Measurements from ENCODE around the gene UCKL1.
"Not testable (repeated sequence)": the region's sequence is repeated elsewhere in the genome, so short reads cannot be mapped to it uniquely, and the experiment has no call there.

The UCKL1 gene

GRCh38 chr20:63962426-63963347 lies 6.5 kb upstream of the UCKL1 start:
- H3K4me3 ChIP-seq (ENCODE audit: low read depth, low read length) = no peak overlapping the region
- in situ Hi-C loops (cut with HindIII; ENCODE audit: low sequenced_read_pairs) = no loop called here
- DNase-seq (ENCODE audit: low read depth, low spot score) = no peak
- TF ChIP-seq CTCF (IDR thresholded peaks at IDR 0.05; ENCODE audit: low read depth, low read length) = no peak

- H3K4me3 ChIP-seq (ENCODE audit: low read depth, low read length) = no peak overlapping the region
- in situ Hi-C loops (cut with HindIII; ENCODE audit: low sequenced_read_pairs) = no loop called here
- no peak for TF ChIP-seq CTCF (IDR thresholded peaks at IDR 0.05; ENCODE audit: low read depth, low read length)
- DNase-seq (ENCODE audit: low read depth, low spot score) = no peak
Measured at GRCh38 chr20:63961664-63962425, 5.6 kb upstream of the UCKL1 start.

GRCh38 chr20:63960654-63961621 lies 4.7 kb upstream of the UCKL1 start:
- H3K4me3 ChIP-seq (ENCODE audit: low read depth, low read length); in situ Hi-C loops (cut with HindIII; ENCODE audit: low sequenced_read_pairs); DNase-seq (ENCODE audit: low read depth, low spot score): not testable (repeated sequence)

- TF ChIP-seq CTCF (IDR thresholded peaks at IDR 0.05; ENCODE audit: low read depth, low read length) = no peak
- no peak for DNase-seq (ENCODE audit: low read depth, low spot score)
- in situ Hi-C loops (cut with HindIII; ENCODE audit: low sequenced_read_pairs) = no loop called here
- H3K4me3 ChIP-seq (ENCODE audit: low read depth, low read length) = no peak overlapping the region
Measured at GRCh38 chr20:63959699-63960075, 3.5 kb upstream of the UCKL1 start.

GRCh38 chr20:63958964-63959698 lies 2.9 kb upstream of the UCKL1 start:
- no peak overlapping the region for H3K4me3 ChIP-seq (ENCODE audit: low read depth, low read length)
- TF ChIP-seq CTCF (IDR thresholded peaks at IDR 0.05; ENCODE audit: low read depth, low read length) = no peak
- in situ Hi-C loops (cut with HindIII; ENCODE audit: low sequenced_read_pairs) = no loop called here
- DNase-seq (ENCODE audit: low read depth, low spot score) = no peak

- no peak for DNase-seq (ENCODE audit: low read depth, low spot score)
- H3K4me3 ChIP-seq (ENCODE audit: low read depth, low read length) = no peak overlapping the region
- in situ Hi-C loops (cut with HindIII; ENCODE audit: low sequenced_read_pairs) = no loop called here
- no peak for TF ChIP-seq CTCF (IDR thresholded peaks at IDR 0.05; ENCODE audit: low read depth, low read length)
Measured at GRCh38 chr20:63958471-63958870, 2.3 kb upstream of the UCKL1 start.
